Stimulated activated CD4-positive, alpha-beta T cell treated with anti-CD3 and anti-CD28 coated beads, Interleukin-15, amount 100 ng/mL, for 48 hours (primary cell): ENCODE results near the gene INPP5D.
"Not testable (repeated sequence)": the region's sequence is repeated elsewhere in the genome, so short reads cannot be mapped to it uniquely, and the experiment has no call there.

Experiments
- DNase-seq, 2 donors: peaks; one replicate each; pipeline ENCODE4 v3.0.0-alpha.2; 2020; ENCODE audit warnings: low read depth in 2 of 2

The INPP5D gene

DNA sequence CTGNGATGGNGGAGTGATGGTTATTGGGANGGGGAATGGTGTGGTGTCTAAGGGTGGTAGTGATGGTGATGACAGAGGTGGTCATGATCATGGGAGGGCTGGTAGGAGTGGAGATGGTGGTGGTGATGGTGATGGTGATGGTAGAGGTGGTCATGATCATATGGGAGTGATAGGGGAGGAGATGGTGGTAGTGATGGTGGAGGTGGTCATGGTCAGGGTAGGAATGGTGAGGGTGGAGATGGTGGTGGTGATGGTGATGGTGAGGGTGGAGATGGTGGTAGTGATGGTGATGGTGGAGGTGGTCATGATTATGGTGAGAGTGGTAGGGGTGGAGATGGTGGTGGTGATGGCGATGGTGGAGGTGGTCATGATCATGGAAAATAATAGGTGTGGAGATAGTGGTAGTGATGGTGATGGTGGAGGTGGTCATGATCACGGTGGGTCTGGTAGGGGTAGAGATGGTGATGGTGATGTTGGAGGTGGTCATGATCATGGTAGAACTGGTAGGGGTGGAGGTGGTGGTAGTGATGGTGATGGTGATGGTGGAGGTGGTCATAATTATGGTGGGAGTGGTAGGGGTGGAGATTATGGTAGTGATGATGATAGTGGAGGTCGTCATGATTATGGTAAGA, 83.7 kb downstream of the INPP5D start:
- no peak for DNase-seq

- no peak for DNase-seq
These were observed 85.6 kb downstream of the INPP5D start for GRCh38 chr2:233145726-233146125.

GRCh38 chr2:233146194-233146593, 86.1 kb downstream of the INPP5D start:
- no peak for DNase-seq

DNA sequence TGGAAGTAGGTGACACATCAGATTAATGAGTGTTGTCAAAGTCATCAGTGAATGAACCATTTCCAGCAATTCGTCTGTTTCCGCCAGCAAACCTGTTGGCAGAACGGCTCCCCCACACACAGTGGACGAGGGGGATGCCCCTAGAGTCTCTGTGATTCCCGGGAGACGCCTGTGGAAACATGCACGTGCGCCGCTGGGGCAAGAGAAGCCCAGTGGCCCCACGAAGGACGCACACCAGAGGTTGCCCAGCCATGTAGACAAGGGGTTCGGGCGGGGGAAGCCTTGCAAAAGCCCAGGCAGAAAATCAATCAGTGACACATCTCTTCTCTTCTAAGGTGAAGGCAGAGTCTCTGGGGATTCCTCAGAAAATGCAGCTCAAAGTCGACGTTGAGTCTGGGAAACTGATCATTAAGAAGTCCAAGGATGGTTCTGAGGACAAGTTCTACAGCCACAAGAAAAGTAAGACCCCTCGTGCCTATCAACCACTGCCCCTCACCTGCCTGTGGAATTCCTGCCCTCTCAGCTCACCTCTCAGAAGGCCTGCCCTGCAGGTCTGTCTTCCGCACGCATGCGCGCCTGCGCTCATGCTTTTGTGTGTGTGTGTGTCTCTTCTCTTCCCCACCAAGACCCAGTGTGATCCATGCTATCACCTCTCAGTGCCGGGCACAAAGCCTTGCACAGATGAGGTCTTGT, 87.1 kb downstream of the INPP5D start:
- no peak for DNase-seq

DNA sequence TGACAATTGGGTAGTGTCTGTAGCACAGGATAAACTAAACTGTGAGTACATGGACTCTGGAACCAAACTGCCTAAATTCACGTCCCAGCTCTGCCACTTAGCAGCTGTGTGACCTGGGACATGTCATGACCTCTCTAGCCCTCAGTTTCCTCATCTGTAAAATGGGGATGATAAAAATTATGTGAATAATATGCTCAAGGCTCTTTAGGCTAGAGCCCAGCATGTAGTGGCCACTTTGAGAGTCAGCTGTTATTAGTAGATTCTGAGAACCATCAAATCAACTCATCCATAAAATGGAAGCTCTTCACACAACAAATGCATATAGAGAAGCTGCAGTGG, 87.7 kb downstream of the INPP5D start:
- DNase-seq = no peak

DNA sequence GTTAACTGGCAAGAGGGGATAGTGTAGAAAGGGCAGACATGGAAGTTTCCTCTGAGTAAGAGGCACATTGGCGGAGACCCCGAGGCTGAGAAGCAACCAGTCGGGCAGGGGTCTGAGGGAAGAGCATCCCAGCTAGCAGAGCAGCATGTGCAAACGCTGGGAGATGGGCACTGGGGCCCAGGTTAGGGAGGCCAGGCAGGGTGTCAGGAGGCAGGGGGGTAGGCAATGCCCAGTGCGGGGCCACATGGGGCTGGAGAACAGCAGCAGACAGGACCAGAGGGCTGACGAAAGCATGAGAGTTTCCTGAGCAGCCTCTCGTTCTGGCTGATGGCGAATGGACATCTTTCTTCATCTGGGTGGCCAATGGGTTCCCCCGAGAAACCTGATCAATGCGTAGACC, 88.2 kb downstream of the INPP5D start:
- DNase-seq = no peak

GRCh38 chr2:233152541-233152940, 92.4 kb downstream of the INPP5D start:
- DNase-seq = no peak

- no peak for DNase-seq
These were observed 93.1 kb downstream of the INPP5D start for GRCh38 chr2:233153146-233153798.

- DNase-seq = no peak
These were observed 95.9 kb downstream of the INPP5D start for GRCh38 chr2:233156001-233156400.

DNA sequence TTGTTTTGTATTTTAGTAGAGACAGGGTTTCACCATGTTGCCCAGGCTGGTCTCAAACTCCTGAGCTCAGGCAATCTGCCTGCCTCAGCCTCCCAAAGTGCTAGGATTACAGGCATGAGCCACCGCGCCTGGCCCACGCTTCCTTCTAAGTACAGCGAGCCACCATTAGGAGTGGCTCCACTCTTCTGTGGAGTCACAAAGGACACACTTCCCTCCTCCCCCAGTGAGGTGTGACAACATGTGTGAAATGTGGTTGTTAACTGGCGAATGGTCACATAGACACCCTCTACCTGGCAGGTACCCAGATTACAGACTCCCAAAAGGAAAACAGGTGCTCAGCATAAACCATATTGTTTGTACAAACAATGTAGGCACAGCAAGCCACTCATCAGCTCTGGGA, 96.3 kb downstream of the INPP5D start:
- DNase-seq = not testable (repeated sequence)

DNA sequence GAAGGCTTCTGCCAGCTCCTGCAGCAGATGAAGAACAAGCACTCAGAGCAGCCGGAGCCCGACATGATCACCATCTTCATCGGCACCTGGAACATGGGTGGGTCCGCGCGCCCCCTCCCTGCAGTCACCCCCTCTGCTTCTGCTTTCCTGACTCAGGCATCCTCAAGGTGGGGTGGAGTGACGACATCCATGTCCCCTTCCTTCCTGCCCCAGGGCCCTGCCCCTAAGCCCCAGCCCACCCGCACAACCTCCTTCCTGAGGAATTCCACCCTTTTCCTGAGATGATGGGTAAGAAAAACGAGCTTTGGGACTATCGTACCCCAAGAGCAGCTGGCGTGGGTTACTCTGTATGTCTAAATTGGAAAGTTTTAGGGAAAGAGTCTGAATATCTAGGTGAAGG, 101.6 kb downstream of the INPP5D start:
- no peak for DNase-seq

DNA sequence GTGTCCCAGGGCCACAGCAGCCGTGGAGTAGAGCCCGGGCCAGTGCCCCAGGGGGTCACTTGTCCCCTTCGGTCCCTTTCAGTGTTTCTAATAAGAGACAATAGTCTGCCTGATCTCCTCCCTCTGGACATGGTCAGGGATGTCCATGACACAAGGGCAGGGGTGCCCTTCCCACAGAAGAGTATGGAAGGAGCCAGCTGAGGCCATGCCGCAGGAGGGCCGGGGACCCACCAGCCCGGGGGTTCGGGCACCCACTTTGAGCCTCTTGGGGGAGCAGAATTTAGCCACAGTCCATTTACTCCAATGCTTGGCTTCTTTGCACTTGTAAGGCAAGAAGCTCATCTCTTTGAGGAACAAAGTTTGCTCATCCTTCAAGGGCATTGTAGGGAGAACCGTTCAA, 102.6 kb downstream of the INPP5D start:
- DNase-seq = no peak

- DNase-seq = no peak
These were observed 103.5 kb downstream of the INPP5D start for GRCh38 chr2:233163486-233164103.

- no peak for DNase-seq
These were observed 104.0 kb downstream of the INPP5D start for GRCh38 chr2:233164128-233164635.

DNA sequence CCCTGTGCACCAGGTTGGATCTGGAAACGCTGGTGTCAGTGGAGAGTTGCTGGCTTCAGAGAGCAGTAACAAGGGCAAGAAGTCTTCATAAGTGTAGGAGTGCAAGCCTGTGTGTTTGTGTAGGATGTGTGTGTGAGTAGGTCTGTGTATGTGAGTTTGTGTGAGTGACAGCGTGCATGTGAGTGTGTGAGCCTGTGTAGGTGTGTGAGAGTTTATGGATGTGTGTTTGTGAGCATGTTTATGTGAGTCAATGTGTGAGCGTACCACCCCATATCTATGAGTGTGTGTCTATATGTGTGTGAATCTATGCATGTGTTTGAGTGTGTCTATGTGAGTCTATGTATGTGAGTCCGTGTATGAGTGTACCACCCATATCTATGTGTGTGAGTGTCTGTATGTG, 104.8 kb downstream of the INPP5D start:
- no peak for DNase-seq

- no peak for DNase-seq
These were observed 105.4 kb downstream of the INPP5D start for GRCh38 chr2:233165543-233165894.

GRCh38 chr2:233165895-233166661, 105.9 kb downstream of the INPP5D start:
- DNase-seq = no peak

GRCh38 chr2:233168445-233168844, 108.3 kb downstream of the INPP5D start:
- no peak for DNase-seq

GRCh38 chr2:233168919-233169318, 108.8 kb downstream of the INPP5D start:
- no peak for DNase-seq

GRCh38 chr2:233171344-233171743, 111.2 kb downstream of the INPP5D start:
- DNase-seq = no peak

- no peak for DNase-seq
These were observed 113.0 kb downstream of the INPP5D start for GRCh38 chr2:233173115-233173514.

- no peak for DNase-seq
These were observed 114.0 kb downstream of the INPP5D start for GRCh38 chr2:233174137-233174536.
